Measurements from ENCODE around the gene POLD4.

The POLD4 gene

DNA sequence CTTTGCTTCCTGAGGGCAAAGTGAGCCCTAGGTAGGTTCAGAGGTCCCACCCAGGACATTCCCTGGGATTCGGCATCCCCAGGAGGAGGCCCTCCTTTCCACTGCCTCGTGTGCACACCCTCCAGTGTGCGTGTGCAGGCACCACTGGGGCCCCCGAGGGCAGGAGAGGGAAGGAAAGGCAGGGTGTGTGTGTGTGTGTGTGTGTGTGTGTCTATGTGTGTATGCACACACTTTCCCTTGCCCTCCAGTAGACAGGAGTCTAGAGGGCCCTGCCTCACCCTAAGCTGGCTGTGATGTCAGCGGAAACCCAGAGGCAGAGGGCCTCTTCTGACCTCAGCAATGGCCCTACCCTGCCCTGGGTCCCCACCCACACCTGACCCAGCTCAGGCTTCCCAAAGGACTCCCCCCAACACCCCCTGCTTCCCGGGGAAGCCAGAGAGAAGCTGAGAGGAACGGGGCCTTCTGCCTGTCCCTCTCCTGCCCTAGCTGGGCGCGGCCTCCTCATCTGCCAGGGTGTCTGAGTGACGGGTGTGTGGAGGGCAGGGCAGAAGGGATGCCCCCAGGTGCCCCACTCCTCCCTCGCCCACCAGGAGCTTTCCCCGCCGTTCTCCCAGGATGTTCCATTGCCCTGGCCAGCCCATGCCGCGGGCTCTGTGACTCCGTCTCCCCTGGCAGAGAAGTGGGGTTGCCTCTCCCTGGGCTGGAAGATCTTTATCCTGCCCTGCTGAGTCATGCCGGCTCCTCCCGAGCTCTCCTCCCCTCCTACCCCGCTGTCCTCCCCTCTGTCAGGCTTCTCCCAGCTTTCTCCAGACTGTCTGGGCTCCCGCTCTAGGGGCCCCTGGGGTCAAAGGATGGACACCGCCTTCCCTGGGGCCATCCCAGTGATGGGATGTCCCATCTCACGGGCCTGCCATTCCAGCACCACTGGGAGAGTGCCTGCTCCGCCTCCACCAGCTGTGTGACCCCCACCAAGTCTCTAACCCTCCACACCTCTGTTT lies 26.0 kb upstream of the POLD4 start:
- TF ChIP-seq POLR2A (IDR thresholded peaks at IDR 0.05; ENCODE audit: low read length), result no peak
- TF ChIP-seq GATA1 (IDR thresholded peaks at IDR 0.05; ENCODE audit: low read depth, low read length), result no peak
- DNase-seq, result peak; percentile 50 to 76

DNA sequence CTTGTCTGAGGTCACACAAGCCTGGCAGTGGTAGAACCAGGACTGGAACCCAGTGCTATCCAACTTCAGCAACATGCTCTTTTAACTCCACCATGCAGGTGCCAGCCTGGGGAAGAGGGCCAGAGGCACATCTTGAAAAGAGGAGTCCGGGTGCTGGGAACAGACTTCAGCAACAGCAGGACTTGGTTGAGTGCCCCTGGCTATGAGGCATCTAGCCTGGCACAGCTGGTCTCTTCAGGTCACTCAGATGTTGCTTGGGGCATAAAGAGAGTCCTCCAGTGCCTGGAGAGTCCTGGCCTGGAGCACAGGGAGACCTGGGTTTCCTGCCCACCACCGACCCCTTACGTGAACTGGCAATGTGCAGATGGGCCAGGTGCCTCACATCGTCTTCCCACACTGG lies 25.2 kb upstream of the POLD4 start:
- TF ChIP-seq POLR2A (IDR thresholded peaks at IDR 0.05; ENCODE audit: low read length) (no peak), GATA1 (IDR thresholded peaks at IDR 0.05; ENCODE audit: low read depth, low read length) (no peak)
- DNase-seq, result no peak

DNA sequence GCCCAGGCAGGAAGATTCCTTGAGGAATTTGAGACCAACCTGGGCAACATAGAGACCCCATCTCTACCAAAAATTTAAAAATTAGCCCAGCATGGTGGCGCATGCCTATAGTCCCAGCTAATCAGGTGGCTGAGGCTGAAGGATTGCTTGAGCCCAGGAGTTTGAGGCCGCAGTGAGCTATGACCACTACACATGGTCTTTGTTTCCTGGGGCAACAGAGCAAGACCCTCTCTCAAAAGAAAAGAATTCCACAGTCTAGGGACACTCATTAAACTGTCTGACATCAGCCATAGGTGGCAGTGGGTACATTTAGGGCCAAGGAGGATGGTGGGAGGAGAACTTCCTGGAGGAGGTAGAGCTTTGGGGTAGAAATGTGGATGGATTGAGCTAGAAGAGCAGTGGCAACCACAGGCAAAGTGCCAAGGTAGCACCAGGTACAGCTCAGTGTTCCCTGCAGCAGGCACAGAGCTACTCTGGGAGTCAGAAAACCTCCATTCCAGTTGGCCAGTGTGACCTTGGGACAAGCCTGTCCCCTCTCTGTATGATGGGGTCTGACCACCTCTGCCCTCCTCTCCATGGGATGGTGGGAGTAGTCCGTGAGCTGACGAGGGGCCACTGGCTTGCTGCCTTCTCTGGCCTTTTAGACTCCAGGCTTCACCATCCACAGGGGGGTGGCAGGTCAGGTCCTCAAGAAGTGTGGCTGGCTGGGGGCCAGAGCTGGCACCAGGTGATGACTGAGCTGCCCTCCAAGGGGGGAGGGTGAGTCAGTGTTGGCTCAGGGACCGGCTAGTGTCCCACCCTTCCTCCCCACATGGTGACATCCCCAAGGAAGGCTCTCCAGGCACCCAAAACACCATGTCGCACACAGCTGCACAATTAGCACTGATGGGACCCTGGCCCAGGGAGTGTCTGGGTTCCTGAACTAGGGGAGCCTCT lies 23.8 kb upstream of the POLD4 start:
- DNase-seq, result no peak
- TF ChIP-seq POLR2A (IDR thresholded peaks at IDR 0.05; ENCODE audit: low read length) (no peak), GATA1 (IDR thresholded peaks at IDR 0.05; ENCODE audit: low read depth, low read length) (no peak)

DNA sequence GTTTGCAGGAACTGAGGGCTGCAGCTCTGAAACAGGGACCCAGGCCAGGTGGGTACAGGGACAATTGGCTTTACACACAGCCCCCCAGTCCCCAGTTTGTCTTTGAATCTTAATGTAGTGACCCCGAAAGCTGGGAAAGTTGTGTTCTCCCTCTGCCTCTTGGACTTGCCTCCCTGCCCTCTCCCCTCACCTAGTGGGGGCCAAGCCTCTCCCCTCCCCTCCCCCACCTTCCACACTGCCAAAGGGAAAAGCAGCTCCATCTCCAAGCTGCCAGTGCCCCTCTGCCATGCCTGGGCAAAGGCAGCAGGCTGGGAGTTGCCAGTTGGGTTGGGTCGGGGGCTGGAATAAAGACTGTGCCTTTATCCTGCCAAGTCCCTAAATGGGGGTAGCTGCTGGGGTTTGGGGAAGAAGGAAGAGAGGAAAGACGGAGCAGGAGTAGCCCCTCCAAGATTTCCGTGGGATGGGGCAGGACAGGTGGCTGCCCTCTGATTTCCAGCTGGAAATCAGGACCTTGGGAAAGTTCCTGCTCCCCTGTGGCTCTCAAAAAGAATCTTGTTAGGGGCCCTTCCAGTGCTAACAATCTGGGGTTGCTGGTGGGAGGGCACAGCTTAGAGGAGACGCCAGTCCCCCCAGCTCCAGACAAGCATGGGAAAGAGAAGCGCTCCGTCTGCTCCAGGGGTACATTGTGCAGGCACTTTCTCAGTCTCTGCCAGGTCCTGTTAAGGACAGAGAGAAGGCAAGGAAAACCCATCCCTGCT lies 22.9 kb upstream of the POLD4 start:
- DNase-seq, result no peak
- no peak for TF ChIP-seq GATA1 (IDR thresholded peaks at IDR 0.05; ENCODE audit: low read depth, low read length)
- no peak for TF ChIP-seq POLR2A (IDR thresholded peaks at IDR 0.05; ENCODE audit: low read length)

DNA sequence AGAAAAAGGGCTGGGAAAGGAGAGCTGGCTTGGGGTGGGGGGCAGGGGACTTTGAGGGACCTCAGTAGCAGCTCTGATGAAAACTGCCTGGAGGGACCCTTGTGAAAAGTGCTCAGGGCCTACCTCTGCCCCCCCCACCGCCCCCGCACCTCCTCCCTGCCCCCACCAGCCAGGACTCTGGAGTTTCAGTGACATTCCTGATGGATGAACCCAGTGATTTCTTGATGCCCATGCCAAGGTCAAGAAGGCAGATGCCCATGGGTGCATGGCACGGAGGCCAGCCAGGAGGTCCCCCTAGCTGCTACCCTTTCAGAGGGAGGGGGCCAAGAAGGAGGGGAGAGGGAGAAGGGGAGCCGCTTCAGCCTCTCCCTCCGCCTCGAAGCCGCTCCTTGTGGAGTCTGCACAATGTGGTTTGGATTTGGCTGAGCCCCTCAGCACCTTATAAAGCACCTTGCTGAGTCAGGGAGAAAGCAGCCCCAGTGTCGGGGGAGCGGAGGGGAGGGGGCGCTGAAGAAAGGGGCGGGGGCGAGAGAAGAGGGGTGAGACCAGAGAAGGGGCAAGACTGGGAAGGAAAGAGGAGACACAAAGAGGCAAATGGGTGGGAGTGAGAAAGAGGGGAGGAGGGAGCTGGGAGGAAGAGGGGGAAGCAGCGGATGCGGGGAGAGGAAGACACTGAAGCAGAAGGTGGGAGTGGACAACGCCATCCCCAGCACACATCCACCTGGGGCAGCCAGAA lies 22.1 kb upstream of the POLD4 start:
- no peak for DNase-seq
- no peak for TF ChIP-seq GATA1 (IDR thresholded peaks at IDR 0.05; ENCODE audit: low read depth, low read length)
- TF ChIP-seq POLR2A (IDR thresholded peaks at IDR 0.05; ENCODE audit: low read length), result no peak

DNA sequence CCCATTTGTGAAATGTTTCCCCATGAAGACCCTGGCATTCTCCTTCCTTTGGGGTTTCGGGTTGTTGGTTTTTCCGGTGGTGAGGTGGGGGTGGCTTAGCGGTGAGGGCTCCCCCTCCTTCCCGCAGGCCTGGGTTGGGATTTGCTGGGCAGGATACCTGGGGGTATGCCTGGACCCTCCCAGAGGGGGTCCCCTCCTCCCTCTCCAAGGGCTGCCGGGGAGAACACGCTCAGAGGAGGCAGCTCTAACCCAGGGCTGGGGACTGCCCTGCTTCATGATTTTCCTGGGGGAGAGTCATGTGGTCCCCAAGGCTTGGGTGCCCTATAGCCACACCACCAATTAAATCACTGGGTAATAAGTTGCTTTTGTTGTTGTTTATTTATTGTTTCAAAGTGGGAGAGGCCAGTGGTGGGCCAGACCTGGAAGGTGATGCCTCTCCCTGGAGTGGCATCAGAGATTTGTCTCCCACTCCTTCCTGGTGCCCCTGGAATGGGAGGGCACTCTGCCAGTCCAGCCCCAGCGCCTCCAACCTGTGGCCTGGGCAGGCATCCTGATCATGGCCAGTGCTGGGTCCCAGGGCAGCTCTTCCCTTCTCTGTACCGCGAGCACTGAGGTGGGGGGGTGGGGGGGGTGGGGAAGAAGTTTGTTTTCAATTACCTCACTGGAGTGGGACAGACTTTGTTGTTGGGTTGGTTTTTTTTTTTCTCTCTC lies 21.4 kb upstream of the POLD4 start:
- no peak for TF ChIP-seq GATA1 (IDR thresholded peaks at IDR 0.05; ENCODE audit: low read depth, low read length)
- no peak for TF ChIP-seq POLR2A (IDR thresholded peaks at IDR 0.05; ENCODE audit: low read length)

DNA sequence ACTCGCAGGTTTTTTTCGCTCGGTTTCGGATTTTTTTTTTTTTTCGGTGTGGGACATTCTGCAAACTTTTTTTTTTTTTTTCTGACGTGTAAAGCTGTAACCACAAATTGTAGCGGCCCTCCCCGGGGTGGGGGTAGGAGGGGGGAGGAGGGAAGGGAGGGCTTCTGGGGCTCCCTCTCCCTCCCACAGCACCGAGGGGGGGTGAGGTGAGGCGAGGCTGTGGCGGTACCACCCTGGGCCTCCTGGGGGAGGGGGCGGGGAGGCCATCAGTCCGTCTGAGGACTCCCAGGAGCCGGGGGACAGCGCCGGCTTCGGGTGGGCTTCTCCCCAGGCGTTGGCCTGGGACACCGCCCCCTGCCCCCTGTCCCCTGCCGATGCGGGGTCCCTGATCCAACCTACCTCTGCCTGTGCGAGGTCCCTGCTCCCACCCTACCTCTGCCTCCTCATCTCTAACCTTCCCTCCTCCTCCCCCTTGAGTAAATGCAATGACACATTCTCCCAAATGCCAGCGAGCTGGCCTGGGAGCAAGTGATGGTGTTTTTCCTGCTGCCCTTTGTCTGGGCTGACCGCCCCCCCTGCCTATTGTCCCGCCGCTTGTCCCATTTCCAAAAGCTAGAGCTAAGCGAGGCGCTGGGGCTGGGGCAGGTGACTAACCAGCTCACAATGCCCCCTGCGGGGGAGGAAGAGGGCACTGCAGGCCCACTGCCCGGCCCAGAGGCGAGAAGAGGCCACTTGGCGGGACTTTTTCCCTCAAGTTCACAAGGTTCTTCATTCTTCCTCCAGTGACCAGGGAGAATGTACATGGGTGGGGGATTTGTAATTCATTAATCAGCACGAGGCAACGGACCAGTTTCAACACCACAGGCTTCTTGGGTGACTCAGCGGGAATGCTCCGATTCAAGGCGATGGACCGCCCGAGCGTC lies 20.6 kb upstream of the POLD4 start:
- DNase-seq, result peak; percentile 79 to 86
- TF ChIP-seq GATA1 (IDR thresholded peaks at IDR 0.05; ENCODE audit: low read depth, low read length) (no peak), POLR2A (IDR thresholded peaks at IDR 0.05; ENCODE audit: low read length) (no peak)

More for the DNA sequence above, 21.4 kb upstream of the POLD4 start:
- DNase-seq, result no peak

DNA sequence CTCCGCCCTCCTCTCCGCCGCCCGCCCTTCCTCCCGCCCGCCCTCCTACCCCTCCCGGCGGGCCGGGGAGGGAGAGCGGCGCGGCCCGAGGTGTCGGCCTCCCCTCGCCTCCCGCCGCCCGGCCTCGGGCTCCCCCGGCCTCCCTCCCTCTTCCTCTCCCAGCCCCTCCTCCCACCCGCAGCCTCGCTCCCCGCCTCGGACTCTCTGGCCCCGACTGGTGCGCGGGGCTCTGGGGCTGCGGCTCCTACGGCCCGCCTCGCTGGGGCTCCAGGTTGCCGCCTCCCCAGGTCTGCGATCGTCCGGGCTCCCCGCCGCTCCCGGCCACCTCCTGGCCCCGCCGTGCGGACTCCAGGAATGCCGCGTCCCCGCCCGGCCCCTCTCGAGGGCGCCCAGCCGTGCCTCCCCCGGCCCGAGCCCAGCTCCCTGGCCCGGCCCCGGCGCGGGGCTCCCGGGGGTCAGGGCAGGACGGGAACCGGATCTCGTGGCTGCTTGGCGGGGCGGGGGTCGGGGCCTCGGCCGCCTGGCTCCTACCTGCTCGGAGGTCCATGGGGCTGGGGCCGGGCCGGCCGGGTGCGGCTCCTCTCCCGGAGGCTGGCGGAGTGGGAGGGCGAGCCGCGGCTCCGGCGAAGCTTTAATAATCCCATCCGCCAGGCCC lies 19.8 kb upstream of the POLD4 start, which contains the start of gene CLCF1:
CLCF1 (minus strand) TSS at position 606 of the 655 bp plus-strand sequence; CDS start at position 547, 59 bp downstream.
- peak; percentile 58 to 74 for DNase-seq
- no peak for TF ChIP-seq POLR2A (IDR thresholded peaks at IDR 0.05; ENCODE audit: low read length)
- TF ChIP-seq GATA1 (IDR thresholded peaks at IDR 0.05; ENCODE audit: low read depth, low read length), result no peak

DNA sequence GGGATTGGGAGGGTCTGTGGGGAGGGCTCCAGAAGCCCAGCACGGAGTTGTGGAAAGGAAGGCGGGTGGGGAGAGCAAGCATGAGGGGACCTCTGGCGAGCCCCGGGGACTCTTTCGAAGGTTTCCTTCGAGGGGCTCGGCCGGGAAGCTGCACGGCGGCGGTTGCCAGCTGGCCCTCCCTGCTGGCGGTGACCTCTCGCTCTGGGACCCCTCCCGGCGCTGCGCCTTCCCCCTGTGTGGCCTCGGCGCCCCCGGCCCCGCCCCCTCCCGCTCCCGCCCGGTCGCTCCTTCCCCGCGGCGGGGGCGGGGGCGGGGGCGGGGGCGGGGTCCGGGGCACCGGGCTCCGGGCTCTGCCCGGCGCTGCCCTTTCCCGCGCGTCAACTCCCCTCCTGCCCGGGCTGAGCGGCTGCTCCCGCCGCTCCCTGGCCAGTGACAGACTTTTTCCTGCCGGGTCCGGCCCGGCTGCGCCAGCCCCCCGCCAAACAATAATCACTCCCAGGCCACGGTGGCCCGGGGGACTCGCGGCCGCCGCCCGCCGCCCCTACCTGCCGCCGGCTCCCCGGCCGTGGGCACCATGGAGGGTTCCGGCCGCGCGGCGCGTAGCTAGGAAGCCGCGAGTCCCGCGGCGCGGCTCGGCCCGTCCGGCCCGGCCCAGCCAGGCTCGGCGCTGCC lies 19.1 kb upstream of the POLD4 start:
- DNase-seq, result peak; percentile 28 to 47
- no peak for TF ChIP-seq GATA1 (IDR thresholded peaks at IDR 0.05; ENCODE audit: low read depth, low read length)
- TF ChIP-seq POLR2A (IDR thresholded peaks at IDR 0.05; ENCODE audit: low read length), result no peak

DNA sequence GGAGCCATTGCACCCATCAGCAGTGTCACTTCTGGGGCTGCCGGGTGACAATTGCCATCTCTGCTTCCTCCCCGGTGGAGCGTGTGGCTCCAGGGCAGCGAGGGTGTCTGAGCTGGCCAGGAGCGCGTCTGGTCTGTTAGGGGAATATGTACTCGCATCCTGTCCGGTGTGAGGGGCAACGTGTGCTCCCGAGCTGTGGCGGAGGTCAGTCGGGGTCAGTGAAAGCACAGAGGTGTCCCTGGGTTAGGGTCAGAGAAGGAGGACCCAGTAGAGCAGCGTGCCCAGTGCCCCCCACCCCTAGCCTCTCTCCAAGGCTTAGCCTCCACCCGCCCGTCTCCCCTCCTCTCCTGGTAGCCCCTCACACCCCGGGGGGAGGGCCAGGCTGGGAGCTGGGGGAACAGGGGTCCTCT lies 18.6 kb upstream of the POLD4 start:
- TF ChIP-seq POLR2A (IDR thresholded peaks at IDR 0.05; ENCODE audit: low read length) (no peak), GATA1 (IDR thresholded peaks at IDR 0.05; ENCODE audit: low read depth, low read length) (no peak)
- DNase-seq, result no peak
